ENCODE measurements around the gene PRKCH. TPM values are rescaled to one million over a fixed set of nuclear protein-coding genes. Genes with fewer than 3 reads are reported as not detected.
A peak's percentile ranks its signal among the peaks of the same experiment; 100 is the strongest.

The PRKCH gene
- total RNA-seq, 2 experiments from 2014 or later: 0.85 to 2.3 TPM

- POLR2A ChIA-PET: interaction anchor here (0.8 to 15.1 kb wide), 12 partner anchors 30 to 367 kb away, joined by 3 to 333 read pairs (median 4); no protein-coding TSS in a partner anchor
- DNase-seq (ENCODE audit: low spot score): no peak
- peaks cover 58% of the 10 kb centered on the region for H3K4me1 ChIP-seq (ENCODE audit: insufficient read depth, low read length, poor library complexity, severe bottlenecking)
- CTCF ChIA-PET (ENCODE audit: unreplicated experiment): interaction anchor here (0.6 to 1.6 kb wide), 5 partner anchors 93 to 291 kb away, joined by 3 to 4 read pairs (median 3); no protein-coding TSS in a partner anchor
- TF ChIP-seq, protein P1, sequence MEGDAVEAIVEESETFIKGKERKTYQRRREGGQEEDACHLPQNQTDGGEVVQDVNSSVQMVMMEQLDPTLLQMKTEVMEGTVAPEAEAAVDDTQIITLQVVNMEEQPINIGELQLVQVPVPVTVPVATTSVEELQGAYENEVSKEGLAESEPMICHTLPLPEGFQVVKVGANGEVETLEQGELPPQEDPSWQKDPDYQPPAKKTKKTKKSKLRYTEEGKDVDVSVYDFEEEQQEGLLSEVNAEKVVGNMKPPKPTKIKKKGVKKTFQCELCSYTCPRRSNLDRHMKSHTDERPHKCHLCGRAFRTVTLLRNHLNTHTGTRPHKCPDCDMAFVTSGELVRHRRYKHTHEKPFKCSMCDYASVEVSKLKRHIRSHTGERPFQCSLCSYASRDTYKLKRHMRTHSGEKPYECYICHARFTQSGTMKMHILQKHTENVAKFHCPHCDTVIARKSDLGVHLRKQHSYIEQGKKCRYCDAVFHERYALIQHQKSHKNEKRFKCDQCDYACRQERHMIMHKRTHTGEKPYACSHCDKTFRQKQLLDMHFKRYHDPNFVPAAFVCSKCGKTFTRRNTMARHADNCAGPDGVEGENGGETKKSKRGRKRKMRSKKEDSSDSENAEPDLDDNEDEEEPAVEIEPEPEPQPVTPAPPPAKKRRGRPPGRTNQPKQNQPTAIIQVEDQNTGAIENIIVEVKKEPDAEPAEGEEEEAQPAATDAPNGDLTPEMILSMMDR (conservative IDR thresholded peaks at IDR 0.05; ENCODE audit: low read length): peak; percentile 46
- TF ChIP-seq EZH2phosphoT487 (IDR thresholded peaks at IDR 0.05; ENCODE audit: borderline replicate concordance, low read depth, low read length): no peak
- peak overlapping the region; percentile 76 for H3K27ac ChIP-seq (ENCODE audit: low read depth, low read length, poor library complexity, severe bottlenecking)
- intact Hi-C loops (cut with micrococcal nuclease; ENCODE audit: unreplicated experiment): no loop called here
- no peak overlapping the region for H3K4me3 ChIP-seq (ENCODE audit: low read depth, low read length, poor library complexity, severe bottlenecking)
- peak overlapping the region; percentile 79 for H3K4me2 ChIP-seq (ENCODE audit: low read length)
- no peaks in the 10 kb centered on the region for H3K9me2 ChIP-seq (ENCODE audit: insufficient read depth, low read length)
- H3K9me3 ChIP-seq (ENCODE audit: low read length): peaks cover 3% of the 10 kb centered on the region; the same call in 1 of the 2 replicates
- no peak overlapping the region; the same call in 1 of the 2 replicates for H2AFZ ChIP-seq (ENCODE audit: low read length)
- H3K79me2 ChIP-seq (ENCODE audit: insufficient read depth, low read depth, low read length): peaks cover 2% of the 10 kb centered on the region; the same call in 1 of the 2 replicates
- H3K36me3 ChIP-seq (ENCODE audit: insufficient read depth, low read length): no peaks in the 10 kb centered on the region
- BruUV-seq (replicated peaks): no TSS peak
- H4K20me1 ChIP-seq (ENCODE audit: insufficient read depth, low read length): no peaks in the 10 kb centered on the region
Measured at GRCh38 chr14:61470261-61470960, 149.0 kb downstream of the PRKCH start.

GRCh38 chr14:61470961-61471293 lies 149.5 kb downstream of the PRKCH start:
- H3K4me1 ChIP-seq (ENCODE audit: insufficient read depth, low read length, poor library complexity, severe bottlenecking): peaks cover 63% of the 10 kb centered on the region
- H3K9me2 ChIP-seq (ENCODE audit: insufficient read depth, low read length): no peaks in the 10 kb centered on the region
- TF ChIP-seq EZH2phosphoT487 (IDR thresholded peaks at IDR 0.05; ENCODE audit: borderline replicate concordance, low read depth, low read length): no peak
- TF ChIP-seq, protein P1 (conservative IDR thresholded peaks at IDR 0.05; ENCODE audit: low read length): no peak
- peaks cover 4% of the 10 kb centered on the region; the same call in 1 of the 2 replicates for H3K79me2 ChIP-seq (ENCODE audit: insufficient read depth, low read depth, low read length)
- peak overlapping the region; percentile 76 for H3K27ac ChIP-seq (ENCODE audit: low read depth, low read length, poor library complexity, severe bottlenecking)
- POLR2A ChIA-PET: interaction anchor here (0.7 to 15.1 kb wide), 16 partner anchors 29 to 775 kb away, joined by 3 to 333 read pairs (median 4); no protein-coding TSS in a partner anchor
- intact Hi-C loops (cut with micrococcal nuclease; ENCODE audit: unreplicated experiment): no loop called here
- peak overlapping the region; percentile 63 for H3K4me3 ChIP-seq (ENCODE audit: low read depth, low read length, poor library complexity, severe bottlenecking)
- no peaks in the 10 kb centered on the region for H3K36me3 ChIP-seq (ENCODE audit: insufficient read depth, low read length)
- no peaks in the 10 kb centered on the region for H4K20me1 ChIP-seq (ENCODE audit: insufficient read depth, low read length)
- no peaks in the 10 kb centered on the region for H3K9me3 ChIP-seq (ENCODE audit: low read length)
- DNase-seq (ENCODE audit: low spot score): no peak
- peak overlapping the region; percentile 86 for H2AFZ ChIP-seq (ENCODE audit: low read length)
- peak overlapping the region; percentile 79 for H3K4me2 ChIP-seq (ENCODE audit: low read length)
- BruUV-seq (replicated peaks): no TSS peak
- CTCF ChIA-PET (ENCODE audit: unreplicated experiment): interaction anchor here (0.6 to 1.6 kb wide), 4 partner anchors 246 to 291 kb away, joined by 3 to 4 read pairs (median 3); no protein-coding TSS in a partner anchor
